Prostate gland (tissue), 2 donors: ENCODE results near the gene ANKS1B.
"Not testable (repeated sequence)": the region's sequence is repeated elsewhere in the genome, so short reads cannot be mapped to it uniquely, and the experiment has no call there.

Experiments
- POLR2A ChIP-seq: fragments of 450-650 bp; IDR thresholded peaks from one replicate; pipeline ENCODE4 v1.6.1; 2016; ENCODE audit warnings: antibody characterized with exemption, mild to moderate bottlenecking
- POLR2AphosphoS5 ChIP-seq: sonication (generic); formaldehyde crosslinking; IDR thresholded peaks from one replicate; pipeline ENCODE4 v1.6.1; 2017; ENCODE audit warnings: antibody characterized with exemption
- TF ChIP-seq, protein P1 (sequence below), 4 experiments: fragments of 200-600 bp in 2 of 4; fragments of 450-650 bp in 2 of 4; sonication (generic) in 2 of 4; IDR thresholded peaks; 1 replicate in 3 of 4; 2 replicates in 1 of 4; pipeline ENCODE4 v1.5.1; 2016 to 2019; ENCODE audit warnings: antibody characterized with exemption in 4 of 4, mild to moderate bottlenecking in 2 of 4, moderate library complexity in 2 of 4

DNA sequence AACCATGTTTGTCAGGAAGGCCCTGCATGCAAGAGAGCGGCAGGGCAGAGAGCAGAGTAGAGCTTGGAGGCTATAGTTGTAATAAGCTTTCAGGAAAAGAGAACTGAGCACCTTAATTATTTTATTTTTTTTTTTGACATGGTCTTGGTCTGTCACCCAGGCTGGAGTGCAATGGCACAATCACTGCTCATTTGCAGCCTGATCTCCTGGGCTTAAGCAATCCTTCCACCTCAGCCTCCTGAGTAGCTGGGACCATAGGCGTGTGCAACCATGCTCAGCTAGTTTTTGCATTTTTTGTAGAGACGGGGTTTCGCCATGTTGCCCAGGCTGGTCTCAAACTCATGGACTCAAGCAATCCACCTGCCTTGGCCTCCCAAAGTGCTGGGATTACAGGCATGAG is 950.5 kb downstream of the ANKS1B start:
- TF ChIP-seq, protein P1, sequence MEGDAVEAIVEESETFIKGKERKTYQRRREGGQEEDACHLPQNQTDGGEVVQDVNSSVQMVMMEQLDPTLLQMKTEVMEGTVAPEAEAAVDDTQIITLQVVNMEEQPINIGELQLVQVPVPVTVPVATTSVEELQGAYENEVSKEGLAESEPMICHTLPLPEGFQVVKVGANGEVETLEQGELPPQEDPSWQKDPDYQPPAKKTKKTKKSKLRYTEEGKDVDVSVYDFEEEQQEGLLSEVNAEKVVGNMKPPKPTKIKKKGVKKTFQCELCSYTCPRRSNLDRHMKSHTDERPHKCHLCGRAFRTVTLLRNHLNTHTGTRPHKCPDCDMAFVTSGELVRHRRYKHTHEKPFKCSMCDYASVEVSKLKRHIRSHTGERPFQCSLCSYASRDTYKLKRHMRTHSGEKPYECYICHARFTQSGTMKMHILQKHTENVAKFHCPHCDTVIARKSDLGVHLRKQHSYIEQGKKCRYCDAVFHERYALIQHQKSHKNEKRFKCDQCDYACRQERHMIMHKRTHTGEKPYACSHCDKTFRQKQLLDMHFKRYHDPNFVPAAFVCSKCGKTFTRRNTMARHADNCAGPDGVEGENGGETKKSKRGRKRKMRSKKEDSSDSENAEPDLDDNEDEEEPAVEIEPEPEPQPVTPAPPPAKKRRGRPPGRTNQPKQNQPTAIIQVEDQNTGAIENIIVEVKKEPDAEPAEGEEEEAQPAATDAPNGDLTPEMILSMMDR (IDR thresholded peaks at IDR 0.05): not testable (repeated sequence)
- not testable (repeated sequence) for TF ChIP-seq POLR2AphosphoS5, POLR2A
